Fibroblast of skin of right biceps (primary cell): ENCODE results near the gene TMPRSS2.

Experiments
- DNase-seq: peaks from one replicate; pipeline ENCODE4 v3.0.0-alpha.2; 2013

TMPRSS2 gene

DNA sequence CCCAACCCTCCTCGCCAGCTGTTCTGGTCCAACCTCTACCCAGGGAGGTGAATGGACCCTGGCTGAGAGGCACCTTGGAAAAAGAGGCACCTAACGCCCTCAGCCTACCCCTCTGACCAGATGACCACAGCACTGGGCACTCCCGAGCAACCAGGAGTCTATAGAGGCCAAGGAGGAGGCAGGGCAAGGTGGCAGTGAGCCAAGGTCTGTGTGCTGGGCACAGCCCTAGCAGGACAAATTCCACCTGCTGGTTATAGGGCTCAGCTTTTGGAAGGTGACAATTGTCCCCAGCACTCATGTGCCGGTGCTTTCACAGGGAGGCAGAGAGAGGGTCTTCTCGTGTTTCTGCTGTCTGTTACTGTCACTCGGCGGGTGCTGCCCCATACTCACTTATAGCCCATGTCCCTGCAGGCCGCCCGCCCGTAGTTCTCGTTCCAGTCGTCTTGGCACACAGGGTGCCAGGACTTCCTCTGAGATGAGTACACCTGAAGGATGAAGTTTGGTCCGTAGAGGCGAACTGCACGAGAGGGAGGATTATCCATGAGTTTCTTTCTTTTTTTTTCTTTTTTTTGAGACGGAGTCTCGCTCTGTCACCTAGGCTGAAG is 27.8 kb downstream of the TMPRSS2 start:
- no peak for DNase-seq

- DNase-seq: no peak
Observed at GRCh38 chr21:41479686-41480085, 28.3 kb downstream of the TMPRSS2 start.

DNA sequence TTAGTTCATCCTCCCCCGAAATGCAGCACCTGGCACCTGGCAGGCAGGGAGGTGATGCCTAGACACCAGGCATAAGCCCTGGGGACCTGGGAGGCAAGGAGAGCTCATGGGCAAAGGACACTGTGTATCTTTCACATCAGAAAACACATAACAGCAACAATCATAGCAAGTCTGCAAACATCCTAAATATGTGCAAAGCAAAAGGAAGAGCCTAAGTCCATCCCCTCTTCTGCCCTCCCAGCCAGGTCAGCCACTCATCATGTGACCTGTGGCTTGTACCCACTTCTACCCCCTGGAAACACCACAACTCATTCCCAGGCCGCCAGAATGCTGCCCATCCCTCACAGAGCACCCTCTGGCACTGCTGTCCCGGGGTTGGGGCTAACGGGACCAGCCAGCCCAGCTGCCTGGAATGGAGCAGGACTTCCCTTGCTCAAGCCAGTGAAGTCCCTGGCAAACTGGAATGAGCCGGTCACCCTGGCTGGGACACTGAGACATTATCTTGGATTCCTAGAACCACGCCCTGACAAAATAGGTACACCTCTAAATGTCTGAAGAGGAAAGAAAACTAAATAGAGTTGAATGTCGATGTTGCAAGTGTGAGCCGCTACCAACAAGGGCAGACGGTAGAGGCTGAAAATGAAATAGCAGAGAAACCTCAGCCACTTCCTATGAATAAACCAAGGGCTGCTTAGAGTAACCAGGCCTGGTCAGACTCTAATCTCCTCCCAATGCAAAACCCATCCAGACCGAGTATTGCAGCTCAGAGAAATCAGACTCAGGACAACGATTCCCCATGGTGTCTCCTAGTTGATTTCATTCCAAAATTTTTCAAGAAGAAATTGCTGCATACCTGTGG is 29.4 kb downstream of the TMPRSS2 start:
- no peak for DNase-seq

DNA sequence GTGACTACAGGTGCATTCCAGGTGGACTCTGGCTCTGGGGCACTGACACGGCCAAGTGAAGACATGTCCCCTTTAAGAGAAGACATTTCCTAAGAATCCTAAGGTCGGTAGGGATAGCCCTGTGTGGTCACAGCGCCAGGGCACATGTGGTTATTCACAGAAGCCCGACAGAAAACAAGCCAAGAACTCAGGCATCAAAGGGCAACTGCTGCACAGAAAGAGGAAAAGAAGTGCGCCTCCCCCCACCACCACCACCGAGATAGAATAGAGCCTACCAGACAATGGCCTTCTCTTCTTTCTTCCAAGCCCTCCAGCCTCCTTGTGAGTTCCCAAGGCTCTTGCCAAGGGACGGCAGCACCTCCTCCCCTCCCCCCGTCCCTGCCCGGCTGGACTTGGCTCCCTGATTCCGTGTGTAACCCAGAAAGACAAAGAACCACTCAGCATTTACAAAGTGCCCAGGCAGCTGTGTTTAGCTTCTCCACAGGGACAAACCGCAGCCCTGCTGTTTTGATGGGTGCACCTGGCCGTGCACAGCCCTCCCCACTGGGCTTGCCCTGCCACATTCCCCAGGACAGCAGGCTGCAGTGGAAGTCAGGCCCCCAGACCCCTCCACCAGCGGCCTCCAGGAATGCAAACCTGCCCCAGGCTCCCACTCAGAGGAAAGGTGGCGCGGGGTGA is 30.2 kb downstream of the TMPRSS2 start:
- no peak for DNase-seq

- DNase-seq: no peak
Observed at GRCh38 chr21:41475714-41476420, 32.1 kb downstream of the TMPRSS2 start.

DNA sequence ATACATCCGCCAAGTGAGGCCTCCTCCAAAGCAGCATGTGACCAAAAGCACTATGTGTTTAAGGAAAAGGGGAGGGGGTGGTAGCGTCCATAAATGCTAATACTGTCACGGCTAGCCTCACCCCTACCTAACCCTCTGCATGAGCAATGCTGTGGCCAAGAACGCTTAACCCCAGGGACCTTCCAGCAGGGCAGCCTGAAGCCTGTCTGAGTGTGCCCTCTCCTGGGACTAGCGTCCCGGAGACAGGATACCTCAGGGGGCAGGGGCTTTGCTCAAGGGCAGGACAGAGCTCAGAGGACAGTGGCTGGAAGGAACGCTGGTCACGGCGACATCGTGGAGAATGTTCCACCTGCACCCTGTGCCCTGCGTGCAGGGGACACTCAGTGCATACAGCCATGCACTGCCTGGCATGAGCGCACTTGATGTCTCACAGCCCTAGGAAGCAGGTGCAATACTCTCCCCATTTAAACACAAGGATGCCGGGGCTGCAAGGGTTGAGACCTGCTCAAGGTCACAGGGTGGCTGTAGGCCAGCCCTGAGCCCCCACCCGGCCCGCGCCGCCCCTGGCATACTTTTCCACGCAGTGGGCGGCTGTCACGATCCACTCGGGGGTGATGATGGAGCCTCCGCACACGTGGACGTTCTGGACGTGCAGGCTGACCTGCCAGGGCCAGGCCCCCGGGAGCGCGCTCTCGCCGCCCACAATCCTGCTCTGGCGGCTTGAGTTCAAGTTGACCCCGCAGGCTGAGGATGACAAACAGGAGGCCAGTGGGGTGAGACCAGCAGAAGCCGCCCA is 35.0 kb downstream of the TMPRSS2 start:
- DNase-seq: no peak

DNA sequence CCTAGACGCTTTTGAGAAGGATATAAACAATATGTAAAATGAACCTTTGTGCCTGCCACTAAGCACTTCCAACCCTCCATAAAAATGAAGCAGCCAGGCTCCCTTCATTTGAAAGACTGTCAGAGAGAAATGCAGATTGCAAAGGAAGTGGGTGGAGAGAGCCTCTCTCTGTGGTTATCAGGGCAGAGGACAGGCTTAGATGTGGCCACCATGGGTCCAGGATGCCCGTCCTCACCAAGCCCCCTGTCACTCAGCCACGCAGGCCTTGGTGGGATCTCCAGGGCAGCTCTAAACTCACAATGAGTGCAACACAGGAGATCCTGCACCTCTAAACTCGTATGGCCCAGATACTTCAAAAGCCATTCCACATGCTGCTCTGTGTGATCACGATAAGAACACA is 37.9 kb downstream of the TMPRSS2 start:
- no peak for DNase-seq

DNA sequence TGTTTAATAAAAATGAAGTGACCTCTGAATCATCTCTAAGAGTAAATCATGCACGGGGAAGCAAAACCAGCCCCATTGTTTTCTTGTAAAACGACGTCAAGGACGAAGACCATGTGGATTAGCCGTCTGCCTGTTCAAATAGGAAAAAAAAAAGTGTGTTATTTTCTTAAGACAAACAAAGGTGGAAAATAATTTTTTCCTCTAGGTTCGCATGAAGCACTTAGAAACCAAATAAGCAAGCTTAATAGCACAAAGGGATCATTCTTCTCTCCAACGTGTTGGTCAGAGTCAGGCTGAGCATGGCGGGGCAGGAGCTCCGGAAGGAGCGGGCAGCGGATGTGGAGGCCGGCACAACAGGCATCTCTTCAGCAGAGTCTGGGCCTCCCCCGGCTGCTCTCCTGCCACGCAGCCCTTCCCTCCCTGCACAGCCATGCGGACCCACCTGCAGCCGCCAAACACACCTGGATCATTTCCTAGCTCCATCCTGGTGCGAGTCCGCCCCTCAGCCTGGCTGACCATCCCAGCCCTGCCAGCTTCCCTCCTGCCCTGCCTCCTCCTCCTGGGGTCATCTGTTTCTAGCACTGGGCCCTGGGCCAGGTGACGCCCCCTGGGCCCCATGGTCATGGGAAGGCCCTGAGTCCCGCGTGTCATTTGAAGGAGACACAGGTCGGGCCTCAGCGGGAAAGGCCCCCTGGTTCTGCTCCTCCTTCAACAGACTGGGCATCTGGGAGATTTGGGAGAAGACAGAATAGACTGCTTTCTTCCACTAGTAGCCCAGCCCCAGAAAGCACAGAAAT is 41.7 kb downstream of the TMPRSS2 start:
- no peak for DNase-seq

GRCh38 chr21:41465176-41465781 is 42.7 kb downstream of the TMPRSS2 start:
- DNase-seq: no peak

DNA sequence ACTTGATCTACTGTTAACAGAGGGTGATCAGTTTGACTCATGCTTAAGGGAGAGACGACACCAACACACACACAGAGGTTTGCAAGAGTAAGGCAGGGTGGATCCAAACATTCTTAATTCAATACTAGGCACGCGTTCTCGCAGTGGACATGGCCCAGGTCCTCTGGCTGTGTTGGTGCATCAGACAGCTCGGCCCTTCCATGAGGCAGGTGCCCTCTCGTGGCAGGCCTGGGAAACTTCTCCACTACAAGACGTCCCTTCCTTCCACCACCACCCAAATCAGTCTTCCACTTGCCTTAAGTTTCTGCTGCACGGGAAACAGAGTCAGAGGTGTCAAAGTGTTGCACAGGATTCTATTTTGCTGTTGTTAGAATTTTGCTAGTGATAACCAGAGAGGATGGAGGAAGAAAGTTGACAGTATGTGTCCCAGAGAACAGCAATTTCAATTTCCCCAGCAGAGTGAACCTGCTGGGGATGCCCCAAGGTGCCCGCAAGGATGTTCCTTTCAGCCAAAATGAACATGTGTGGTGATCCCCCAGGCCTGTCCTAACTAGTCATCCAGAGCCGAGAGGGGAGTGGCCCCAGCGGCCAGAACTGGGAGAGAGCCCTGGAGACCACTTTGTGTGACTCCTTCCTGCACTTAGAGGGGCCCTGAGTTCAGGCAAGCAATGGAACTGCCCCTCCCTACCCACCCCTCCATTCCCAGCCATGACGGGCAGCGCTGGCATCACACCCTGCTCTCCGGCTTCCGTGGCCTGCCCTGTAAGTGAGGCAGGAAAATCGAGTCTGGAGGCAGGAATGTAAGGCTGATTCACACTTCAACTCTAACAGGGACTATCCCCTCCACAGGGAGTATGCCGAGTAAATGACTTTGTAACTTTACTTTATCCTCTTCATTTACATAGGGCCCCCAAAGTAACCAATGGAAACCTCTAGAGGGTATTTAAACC is 47.1 kb downstream of the TMPRSS2 start:
- peak; percentile 64 for DNase-seq

DNA sequence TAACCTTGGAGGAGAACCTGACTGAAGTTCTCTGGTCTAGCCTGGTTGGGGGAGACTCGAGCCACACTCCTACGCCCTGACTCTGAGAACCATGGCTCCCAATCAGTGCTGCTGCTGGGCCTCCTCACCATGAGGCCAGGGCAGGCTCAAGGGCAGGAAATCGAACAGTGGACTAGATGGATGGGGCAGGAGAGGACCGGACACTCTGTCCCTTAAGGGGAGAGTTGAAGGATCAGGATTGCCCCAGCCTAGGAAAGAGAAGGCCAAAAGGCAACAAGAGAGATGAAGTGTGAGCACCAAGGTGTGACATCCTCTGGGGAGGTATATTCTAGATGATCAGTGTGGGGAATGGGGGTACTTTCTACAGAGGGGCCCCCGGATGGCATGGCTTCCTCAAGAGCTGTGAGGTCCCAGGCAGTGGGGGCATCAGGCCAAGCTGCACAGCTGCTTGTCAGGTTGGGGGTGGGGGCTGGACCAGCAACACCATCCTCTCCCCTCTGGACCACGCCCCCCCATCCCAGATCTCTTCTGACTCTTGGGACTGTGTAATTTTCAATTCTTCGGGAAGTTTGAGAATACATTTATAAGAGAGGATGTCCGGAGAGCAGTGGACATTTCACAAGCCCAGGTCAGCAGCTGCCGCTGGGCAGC is 47.9 kb downstream of the TMPRSS2 start:
- DNase-seq: no peak

GRCh38 chr21:41458559-41458958 is 49.4 kb downstream of the TMPRSS2 start:
- DNase-seq: no peak

- DNase-seq: peak; percentile 23
Observed at GRCh38 chr21:41458121-41458520, 49.8 kb downstream of the TMPRSS2 start.

- no peak for DNase-seq
Observed at GRCh38 chr21:41453761-41454160, 54.2 kb downstream of the TMPRSS2 start.

- DNase-seq: no peak
Observed at GRCh38 chr21:41453198-41453597, 54.8 kb downstream of the TMPRSS2 start.

- no peak for DNase-seq
Observed at GRCh38 chr21:41451753-41452676, 55.9 kb downstream of the TMPRSS2 start.

DNA sequence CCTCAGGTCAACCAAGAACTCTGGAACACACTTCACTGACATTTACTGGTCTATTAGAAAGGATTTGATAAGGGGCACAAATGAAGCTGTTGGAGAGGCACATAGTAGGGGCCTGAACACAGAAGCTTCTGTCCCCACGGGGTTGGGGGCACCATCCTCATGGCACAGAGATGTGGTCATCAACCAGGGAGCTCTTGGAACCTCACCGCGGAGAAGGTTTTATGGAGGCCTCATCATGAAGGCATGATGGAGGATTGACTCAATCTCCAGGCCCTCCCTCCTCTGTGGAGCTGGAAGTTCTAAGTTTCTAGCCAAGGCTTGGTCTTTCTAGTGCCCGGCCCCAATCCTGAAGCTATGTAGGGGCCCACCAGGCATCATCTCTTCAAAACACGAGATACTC is 58.3 kb downstream of the TMPRSS2 start:
- DNase-seq: no peak

GRCh38 chr21:41447356-41447755 is 60.6 kb downstream of the TMPRSS2 start:
- no peak for DNase-seq
